CD4-positive, alpha-beta T cell (primary cell): Measurements from ENCODE around the gene ZNF560. TPM values are rescaled to one million over a fixed set of nuclear protein-coding genes. Genes with fewer than 3 reads are reported as not detected.

ENCODE experiments used
- ATAC-seq: fragments of 200-7000 bp; cut with Tn5 transposase; one replicate; pipeline ENCODE4 v1.10.0; 2022; ENCODE audit warnings: mild to moderate bottlenecking; ENCODE audit not compliant: poor library complexity
- CTCF ChIA-PET: fragments of 350-600 bp; sonication (Branson Sonifier 250); formaldehyde crosslinking; loops from one replicate; lab custom pipeline; 2021; ENCODE audit warnings: antibody characterized with exemption, inconsistent platforms; lab: Charles Lee
- POLR2A ChIA-PET: fragments of 350-600 bp; sonication (Branson Sonifier 250); formaldehyde crosslinking; loops from one replicate; lab custom pipeline; 2021; ENCODE audit warnings: antibody characterized with exemption, inconsistent platforms; lab: Charles Lee
- DNase-seq, 14 experiments: peaks; one replicate each; pipeline ENCODE4 v3.0.0-alpha.2; 2013 to 2020; ENCODE audit warnings: mixed read lengths in 2 of 14
- H3K27ac ChIP-seq, 2 donors: one replicate each; pipeline versions ENCODE4 v1.5.1 to v1.7.0; 2013; ENCODE audit warnings: low read length in 2 of 2, low read depth in 1 of 2, mild to moderate bottlenecking in 1 of 2
- H3K27me3 ChIP-seq, 2 experiments: 1 replicate in 1 of 2; 2 replicates in 1 of 2; pipeline versions ENCODE4 v1.6.1 to v1.7.0; 2013; ENCODE audit warnings: low read length in 2 of 2, control low read depth in 1 of 2, mild to moderate bottlenecking in 1 of 2, moderate library complexity in 1 of 2; ENCODE audit not compliant: insufficient read depth in 2 of 2, control insufficient read depth in 1 of 2
- H3K36me3 ChIP-seq: one replicate; pipeline ENCODE4 v1.6.1; 2013; ENCODE audit warnings: low read length, control low read depth; ENCODE audit not compliant: insufficient read depth
- H3K4me1 ChIP-seq: one replicate; pipeline ENCODE4 v1.6.1; 2013; ENCODE audit warnings: low read length, control low read depth; ENCODE audit not compliant: insufficient read depth
- H3K4me3 ChIP-seq: one replicate; pipeline ENCODE4 v1.5.1; 2013; ENCODE audit warnings: mild to moderate bottlenecking, low read length, moderate library complexity
- H3K9me3 ChIP-seq, 2 experiments: 1 replicate in 1 of 2; 2 replicates in 1 of 2; pipeline versions ENCODE4 v1.6.1 to v1.7.0; 2013; ENCODE audit warnings: low read length in 2 of 2, mild to moderate bottlenecking in 2 of 2, control low read depth in 1 of 2, moderate library complexity in 1 of 2; ENCODE audit not compliant: control insufficient read depth in 1 of 2, insufficient read depth in 1 of 2
- H3K27ac Mint-ChIP-seq: one replicate; pipeline ENCODE4 v1.8.0; 2020; ENCODE audit warnings: mixed read lengths
- H3K27me3 Mint-ChIP-seq: one replicate; pipeline ENCODE4 v1.8.0; 2021; ENCODE audit warnings: mixed read lengths
- H3K36me3 Mint-ChIP-seq: one replicate; pipeline ENCODE4 v1.8.0; 2021; ENCODE audit warnings: low read depth, mixed read lengths
- H3K4me1 Mint-ChIP-seq: one replicate; pipeline ENCODE4 v1.8.0; 2021; ENCODE audit warnings: low read depth, mixed read lengths
- H3K4me3 Mint-ChIP-seq: one replicate; pipeline ENCODE4 v1.8.0; 2020; ENCODE audit warnings: mild to moderate bottlenecking, mixed read lengths
- H3K9me3 Mint-ChIP-seq: one replicate; pipeline ENCODE4 v1.8.0; 2020; ENCODE audit warnings: mixed read lengths
- CTCF ChIP-seq: fragments of 200-600 bp; IDR thresholded peaks from one replicate; pipeline ENCODE4 v1.8.0; 2022; ENCODE audit warnings: antibody characterized with exemption, mild to moderate bottlenecking
- intact Hi-C, 2 experiments: fragments of 100-400 bp; cut with DNase I in 1 of 2; cut with micrococcal nuclease in 1 of 2; formaldehyde crosslinking; loops; one replicate each; pipeline versions ENCODE4 v1.15.1 to v1.9.0; 2023 to 2025; cut with DNase I, micrococcal nuclease
- total RNA-seq, 174 experiments: library from RNA in 2 of 174; stranded (reverse) in 2 of 174; gene quantifications; one replicate each; pipeline ENCODE4 v1.2.3 and lab custom pipeline; 2021 to 2026

ZNF560 gene
- total RNA-seq, 2 experiments from 2014 or later: not detected

DNA sequence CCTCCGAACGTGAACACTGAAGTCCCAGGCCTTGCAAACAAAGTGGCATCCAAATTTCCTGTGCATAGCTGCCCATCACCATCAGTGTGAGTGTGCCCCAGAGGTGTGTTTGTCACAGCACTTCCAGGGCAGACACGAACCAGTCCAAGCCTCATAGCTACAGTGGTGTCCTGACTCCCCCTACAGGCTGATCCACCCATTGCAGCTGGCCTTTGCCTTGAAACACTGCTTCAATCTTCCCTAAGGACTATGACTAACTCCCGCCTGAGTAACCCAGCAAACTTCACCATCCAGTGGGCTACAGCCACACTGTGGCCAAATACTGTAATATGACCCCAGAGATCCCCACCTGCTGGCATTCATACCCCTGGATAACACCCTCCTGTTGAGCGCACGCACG lies 66.9 kb downstream of the ZNF560 start:
- intact Hi-C loops: loop anchor here (1.0 to 10.0 kb wide), 7 partner anchors 103 to 597 kb away; partner anchors contain the start of genes MBD3L1 (in 1 of the 2), ZNF121 (in 1 of the 2), ZNF317 (in 1 of the 2) and ZNF426 (in 1 of the 2)
- no peak for ATAC-seq
- Mint-ChIP-seq H3K27ac (peak overlapping the region; percentile 25), H3K4me1 (peaks cover 56% of the 10 kb centered on the region), H3K4me3 (peak overlapping the region; percentile 71), H3K9me3 (peaks cover 8% of the 10 kb centered on the region), H3K36me3 (peaks cover 100% of the 10 kb centered on the region), H3K27me3 (no peaks in the 10 kb centered on the region)
- peak; percentile 46 for TF ChIP-seq CTCF
- peak in 9 of 14 experiments; percentile 13 to 68 (median 35) for DNase-seq
- Histone ChIP-seq H3K36me3 (peaks cover 61% of the 10 kb centered on the region), H3K27ac (no peak overlapping the region), H3K4me3 (no peak overlapping the region), H3K9me3 (peaks cover 2 to 9% of the 10 kb centered on the region in 2 experiments), H3K4me1 (peaks cover 19% of the 10 kb centered on the region), H3K27me3 (no peaks in the 10 kb centered on the region)
- POLR2A ChIA-PET: no interaction called here
- CTCF ChIA-PET: interaction anchor here (1.0 to 2.4 kb wide), 4 partner anchors 14 to 226 kb away, joined by 3 to 11 read pairs (median 4); no protein-coding TSS in a partner anchor

GRCh38 chr19:9430444-9430843 lies 68.0 kb downstream of the ZNF560 start:
- H3K27ac ChIP-seq: no peak overlapping the region
- Mint-ChIP-seq H3K9me3 (peaks cover 8% of the 10 kb centered on the region), H3K27ac (no peak overlapping the region), H3K4me3 (no peak overlapping the region), H3K36me3 (peaks cover 100% of the 10 kb centered on the region), H3K4me1 (peaks cover 46% of the 10 kb centered on the region), H3K27me3 (no peaks in the 10 kb centered on the region)
- peaks cover 71% of the 10 kb centered on the region for H3K36me3 ChIP-seq
- TF ChIP-seq CTCF: no peak
- H3K4me1 ChIP-seq: peaks cover 11% of the 10 kb centered on the region
- no peak overlapping the region for H3K4me3 ChIP-seq
- intact Hi-C loops: loop anchor here (10.0 kb wide), 5 partner anchors 104 to 596 kb away; partner anchors contain the start of genes MBD3L1 (in 1 of the 2), ZNF121 (in 1 of the 2), ZNF317 (in 1 of the 2) and ZNF426 (in 1 of the 2)
- ATAC-seq (no peak), DNase-seq (no peak)
- POLR2A ChIA-PET: no interaction called here
- H3K9me3 ChIP-seq: peaks cover 12 to 16% of the 10 kb centered on the region in 2 experiments
- CTCF ChIA-PET: interaction anchor here (2.4 kb wide), 1 partner anchor 225 kb away, joined by 11 read pairs; no protein-coding TSS in a partner anchor
- no peaks in the 10 kb centered on the region for H3K27me3 ChIP-seq

DNA sequence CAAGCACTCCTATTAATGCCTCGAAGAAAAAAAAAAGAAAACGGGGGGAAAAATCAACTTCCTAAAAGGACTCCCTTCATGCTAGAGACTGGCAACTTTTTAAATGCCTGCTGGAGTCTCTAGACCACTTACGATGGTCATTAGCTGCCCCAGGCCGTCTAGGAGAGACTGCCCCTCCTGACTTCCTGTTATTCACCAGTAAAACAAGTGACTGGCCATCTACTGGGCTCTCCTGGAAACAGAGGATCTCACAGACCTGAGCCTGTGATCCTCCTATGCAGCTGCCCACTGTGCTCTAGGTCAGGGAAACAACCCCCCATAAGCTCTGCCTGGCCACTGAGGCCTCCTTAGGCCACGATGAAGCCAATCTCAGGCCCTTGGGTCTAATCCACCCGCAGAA lies 70.5 kb downstream of the ZNF560 start:
- H3K9me3 Mint-ChIP-seq: peaks cover 14% of the 10 kb centered on the region
- no peak for DNase-seq

More for the DNA sequence above, 70.5 kb downstream of the ZNF560 start:
- Histone ChIP-seq H3K9me3 (peaks cover 26 to 34% of the 10 kb centered on the region in 2 experiments), H3K4me3 (no peak overlapping the region), H3K27ac (no peak overlapping the region), H3K4me1 (peaks cover 4% of the 10 kb centered on the region), H3K36me3 (peaks cover 93% of the 10 kb centered on the region), H3K27me3 (no peaks in the 10 kb centered on the region)
- ATAC-seq: no peak
- no peak overlapping the region for H3K4me3 Mint-ChIP-seq
- peaks cover 23% of the 10 kb centered on the region for H3K4me1 Mint-ChIP-seq
- ChIA-PET CTCF (no interaction called here), POLR2A (no interaction called here)
- intact Hi-C loops: no loop called here
- H3K27me3 Mint-ChIP-seq: no peaks in the 10 kb centered on the region
- peaks cover 100% of the 10 kb centered on the region for H3K36me3 Mint-ChIP-seq
- no peak overlapping the region for H3K27ac Mint-ChIP-seq
- TF ChIP-seq CTCF: no peak

Other genes starting within 250 kb of the ZNF560 start
- not detected for gene OR7E24, start 247.7 kb downstream of the ZNF560 start, total RNA-seq
- 10 to 100 TPM; 13.4 to 14.2 TPM for gene ZNF699, start 188.8 kb downstream of the ZNF560 start, total RNA-seq
- 1 to 10 TPM; 4.7 to 6.5 TPM for gene ZNF559, start 174.4 kb downstream of the ZNF560 start, total RNA-seq
- 1 to 10 TPM in 1 of 2 experiments, not detected in 1; 1.6 TPM for gene ZNF177, start 135.6 kb downstream of the ZNF560 start, total RNA-seq
- gene ZNF266, start 63.0 kb downstream of the ZNF560 start, total RNA-seq: 10 to 100 TPM; 45.5 to 46.2 TPM
- 10 to 100 TPM; 14.9 to 15.3 TPM for gene ZNF426, start 40.0 kb upstream of the ZNF560 start, total RNA-seq
- gene ZNF121, start 85.9 kb upstream of the ZNF560 start, total RNA-seq: 10 to 100 TPM; 42.0 to 42.1 TPM
- 10 to 100 TPM; 45.1 to 46.2 TPM for gene ZNF561, start 122.6 kb upstream of the ZNF560 start, total RNA-seq
- gene ZNF562, start 176.5 kb upstream of the ZNF560 start, total RNA-seq: 10 to 100 TPM; 12.8 to 13.3 TPM